ENCODE data around the gene OGFOD3. TPM values are rescaled to one million over a fixed set of nuclear protein-coding genes. Genes with fewer than 3 reads are reported as not detected.

OGFOD3 gene
- total RNA-seq, 1 donor from 2014 or later = 19.9 TPM

GRCh38 chr17:82406131-82406671 is 12.2 kb downstream of the OGFOD3 start:
- no peak for DNase-seq (ENCODE audit: low spot score)
- Mint-ChIP-seq H3K4me1 (ENCODE audit: low read depth) (peaks cover 13% of the 10 kb centered on the region), H3K36me3 (ENCODE audit: low read depth) (peaks cover 12% of the 10 kb centered on the region), H3K9me3 (ENCODE audit: low read depth) (no peaks in the 10 kb centered on the region), H3K27me3 (ENCODE audit: low read depth) (no peaks in the 10 kb centered on the region), H3K27ac (ENCODE audit: unreplicated experiment) (no peak overlapping the region), H3K4me3 (ENCODE audit: unreplicated experiment) (no peak overlapping the region)
- no peak for TF ChIP-seq CTCF (IDR thresholded peaks at IDR 0.05)

GRCh38 chr17:82405051-82405450 is 13.3 kb downstream of the OGFOD3 start:
- no peak for DNase-seq (ENCODE audit: low spot score)

GRCh38 chr17:82403662-82404660 is 14.4 kb downstream of the OGFOD3 start:
- H3K9me3 Mint-ChIP-seq (ENCODE audit: low read depth) = no peaks in the 10 kb centered on the region
- H3K36me3 Mint-ChIP-seq (ENCODE audit: low read depth) = peaks cover 11% of the 10 kb centered on the region
- H3K27ac Mint-ChIP-seq (ENCODE audit: unreplicated experiment) = no peak overlapping the region
- H3K4me1 Mint-ChIP-seq (ENCODE audit: low read depth) = peaks cover 21% of the 10 kb centered on the region
- DNase-seq (ENCODE audit: low spot score) = no peak
- TF ChIP-seq CTCF (IDR thresholded peaks at IDR 0.05) = no peak
- no peaks in the 10 kb centered on the region for H3K27me3 Mint-ChIP-seq (ENCODE audit: low read depth)
- H3K4me3 Mint-ChIP-seq (ENCODE audit: unreplicated experiment) = no peak overlapping the region

More at GRCh38 chr17:82405051-82405450, 13.3 kb downstream of the OGFOD3 start:
- no peak overlapping the region for H3K4me3 Mint-ChIP-seq (ENCODE audit: unreplicated experiment)
- H3K36me3 Mint-ChIP-seq (ENCODE audit: low read depth) = peaks cover 14% of the 10 kb centered on the region
- no peaks in the 10 kb centered on the region for H3K27me3 Mint-ChIP-seq (ENCODE audit: low read depth)
- no peak for TF ChIP-seq CTCF (IDR thresholded peaks at IDR 0.05)
- peaks cover 13% of the 10 kb centered on the region for H3K4me1 Mint-ChIP-seq (ENCODE audit: low read depth)
- no peaks in the 10 kb centered on the region for H3K9me3 Mint-ChIP-seq (ENCODE audit: low read depth)
- H3K27ac Mint-ChIP-seq (ENCODE audit: unreplicated experiment) = no peak overlapping the region

- Mint-ChIP-seq H3K27ac (ENCODE audit: unreplicated experiment) (no peak overlapping the region), H3K4me3 (ENCODE audit: unreplicated experiment) (no peak overlapping the region), H3K36me3 (ENCODE audit: low read depth) (peaks cover 10% of the 10 kb centered on the region), H3K4me1 (ENCODE audit: low read depth) (peaks cover 17% of the 10 kb centered on the region), H3K9me3 (ENCODE audit: low read depth) (no peaks in the 10 kb centered on the region), H3K27me3 (ENCODE audit: low read depth) (no peaks in the 10 kb centered on the region)
- no peak for TF ChIP-seq CTCF (IDR thresholded peaks at IDR 0.05)
- no peak for DNase-seq (ENCODE audit: low spot score)
Observed at GRCh38 chr17:82402865-82403264, 15.5 kb downstream of the OGFOD3 start.

- Mint-ChIP-seq H3K27me3 (ENCODE audit: low read depth) (no peaks in the 10 kb centered on the region), H3K27ac (ENCODE audit: unreplicated experiment) (no peak overlapping the region), H3K36me3 (ENCODE audit: low read depth) (peaks cover 10% of the 10 kb centered on the region), H3K9me3 (ENCODE audit: low read depth) (no peaks in the 10 kb centered on the region), H3K4me3 (ENCODE audit: unreplicated experiment) (no peak overlapping the region), H3K4me1 (ENCODE audit: low read depth) (peaks cover 22% of the 10 kb centered on the region)
- DNase-seq (ENCODE audit: low spot score) = no peak
- TF ChIP-seq CTCF (IDR thresholded peaks at IDR 0.05) = no peak
Observed at GRCh38 chr17:82400830-82401229, 17.6 kb downstream of the OGFOD3 start.
